Esophagus (tissue), 2 donors: ENCODE measurements around the gene ARHGAP24. TPM values are rescaled to one million over a fixed set of nuclear protein-coding genes. Genes with fewer than 3 reads are reported as not detected.

ENCODE experiments used
- H3K27ac ChIP-seq, 2 donors: one replicate each; pipeline ENCODE4 v1.5.1; 2013; ENCODE audit warnings: low read depth in 2 of 2, mild to moderate bottlenecking in 2 of 2, inconsistent platforms in 1 of 2, low read length in 1 of 2, moderate library complexity in 1 of 2
- H3K27me3 ChIP-seq, 2 donors: one replicate each; pipeline ENCODE4 v1.6.1; 2013; ENCODE audit warnings: low read length in 2 of 2, control low read depth in 1 of 2, mild to moderate bottlenecking in 1 of 2; ENCODE audit not compliant: insufficient read depth in 2 of 2, control insufficient read depth in 1 of 2
- H3K36me3 ChIP-seq, 2 donors: one replicate each; pipeline ENCODE4 v1.6.1; 2013; ENCODE audit warnings: low read length in 1 of 2; ENCODE audit not compliant: control insufficient read depth in 2 of 2, insufficient read depth in 2 of 2
- H3K4me1 ChIP-seq, 2 donors: one replicate each; pipeline ENCODE4 v1.6.1; 2013; ENCODE audit warnings: low read length in 1 of 2; ENCODE audit not compliant: control insufficient read depth in 2 of 2, insufficient read depth in 2 of 2
- H3K4me3 ChIP-seq, 2 donors: one replicate each; pipeline ENCODE4 v1.5.1; 2013; ENCODE audit warnings: low read length in 2 of 2, mild to moderate bottlenecking in 2 of 2, low read depth in 1 of 2, moderate library complexity in 1 of 2
- H3K9me3 ChIP-seq, 2 donors: one replicate each; pipeline ENCODE4 v1.6.1; 2013; ENCODE audit warnings: mild to moderate bottlenecking in 2 of 2, low read depth in 1 of 2, low read length in 1 of 2, moderate library complexity in 1 of 2; ENCODE audit not compliant: control insufficient read depth in 2 of 2, insufficient read depth in 1 of 2
- WGBS, 2 donors: extraction: QIAGEN DNeasy Blood & Tissue Kit; methylation state at CpG; one replicate each; pipeline ENCODE4 v1.1.7; 2013; 5-methylcytosine and 5-hydroxymethylcytosine counted together
- polyA plus RNA-seq, 2 donors: library from polyadenylated mRNA; stranded (reverse); fragments of 200-250 nt; gene quantifications; one replicate each; pipeline ENCODE4 v1.2.3, GENCODE V29; 2013
- donor health status: healthy with polysubstance abuse.
- donor health status: Bipolar disorder and iron deficiency.

Gene ARHGAP24
- polyA plus RNA-seq, 2 donors = 2.0 to 2.8 TPM

- 83 to 92% methylated on average over 2 of the region's 2 CpGs for WGBS, 2 donors
- no peaks in the 10 kb centered on the region for H3K9me3 ChIP-seq
- H3K36me3 ChIP-seq = no peaks in the 10 kb centered on the region
- H3K27ac ChIP-seq = no peak overlapping the region
- H3K27me3 ChIP-seq = no peaks in the 10 kb centered on the region
- H3K4me1 ChIP-seq = no peaks in the 10 kb centered on the region
- H3K4me3 ChIP-seq = no peak overlapping the region
These were observed 294.1 kb downstream of the ARHGAP24 start for GRCh38 chr4:85769009-85769408.

GRCh38 chr4:85772470-85772869 is 297.5 kb downstream of the ARHGAP24 start:
- Histone ChIP-seq H3K4me1 (no peaks in the 10 kb centered on the region), H3K27me3 (no peaks in the 10 kb centered on the region), H3K36me3 (no peaks in the 10 kb centered on the region), H3K4me3 (no peak overlapping the region), H3K9me3 (no peaks in the 10 kb centered on the region), H3K27ac (no peak overlapping the region)
- WGBS, 2 donors = 37 to 59% methylated on average over 1 of the region's 1 CpG

- Histone ChIP-seq H3K36me3 (no peaks in the 10 kb centered on the region), H3K9me3 (no peaks in the 10 kb centered on the region), H3K27me3 (no peaks in the 10 kb centered on the region), H3K4me1 (no peaks in the 10 kb centered on the region), H3K27ac (no peak overlapping the region), H3K4me3 (no peak overlapping the region)
- 69 to 81% methylated on average over 1 of the region's 1 CpG for WGBS, 2 donors
These were observed 298.4 kb downstream of the ARHGAP24 start for GRCh38 chr4:85773372-85773771.

- no peaks in the 10 kb centered on the region for H3K9me3 ChIP-seq
- no peak overlapping the region for H3K4me3 ChIP-seq
- WGBS, 2 donors = 57 to 67% methylated on average over 1 of the region's 1 CpG
- no peaks in the 10 kb centered on the region for H3K36me3 ChIP-seq
- H3K27ac ChIP-seq = no peak overlapping the region
- H3K27me3 ChIP-seq = no peaks in the 10 kb centered on the region
- H3K4me1 ChIP-seq = no peaks in the 10 kb centered on the region
These were observed 299.1 kb downstream of the ARHGAP24 start for GRCh38 chr4:85774000-85774399.

- no peaks in the 10 kb centered on the region for H3K9me3 ChIP-seq
- H3K27ac ChIP-seq = no peak overlapping the region
- no peaks in the 10 kb centered on the region for H3K27me3 ChIP-seq
- no peaks in the 10 kb centered on the region for H3K4me1 ChIP-seq
- 50 to 51% methylated on average over 3 of the region's 3 CpGs for WGBS, 2 donors
- H3K36me3 ChIP-seq = no peaks in the 10 kb centered on the region
- no peak overlapping the region for H3K4me3 ChIP-seq
These were observed 299.5 kb downstream of the ARHGAP24 start for GRCh38 chr4:85774489-85774888.

GRCh38 chr4:85776096-85776495 is 301.1 kb downstream of the ARHGAP24 start:
- 77% methylated on average over 2 of the region's 2 CpGs for WGBS, 2 donors
- Histone ChIP-seq H3K27me3 (no peaks in the 10 kb centered on the region), H3K9me3 (no peaks in the 10 kb centered on the region), H3K4me3 (no peak overlapping the region), H3K36me3 (no peaks in the 10 kb centered on the region), H3K4me1 (no peaks in the 10 kb centered on the region), H3K27ac (no peak overlapping the region)

- Histone ChIP-seq H3K4me1 (no peaks in the 10 kb centered on the region), H3K36me3 (no peaks in the 10 kb centered on the region), H3K27me3 (no peaks in the 10 kb centered on the region), H3K27ac (no peak overlapping the region), H3K9me3 (no peaks in the 10 kb centered on the region), H3K4me3 (no peak overlapping the region)
- WGBS, 2 donors = 70 to 81% methylated on average over 1 of the region's 1 CpG
These were observed 301.6 kb downstream of the ARHGAP24 start for GRCh38 chr4:85776579-85776978.

GRCh38 chr4:85777908-85778631 is 303.1 kb downstream of the ARHGAP24 start:
- H3K27me3 ChIP-seq = no peaks in the 10 kb centered on the region
- no peak overlapping the region for H3K27ac ChIP-seq
- H3K9me3 ChIP-seq = no peaks in the 10 kb centered on the region
- no peaks in the 10 kb centered on the region for H3K4me1 ChIP-seq
- WGBS, 2 donors = 49 to 64% methylated on average over 3 of the region's 3 CpGs
- H3K36me3 ChIP-seq = no peaks in the 10 kb centered on the region
- H3K4me3 ChIP-seq = no peak overlapping the region

GRCh38 chr4:85778632-85779131 is 303.7 kb downstream of the ARHGAP24 start:
- WGBS, 2 donors = 47 to 56% methylated on average over 3 of the region's 3 CpGs
- H3K4me3 ChIP-seq = peak overlapping the region in 1 of 2 donors; percentile 31
- no peaks in the 10 kb centered on the region for H3K4me1 ChIP-seq

GRCh38 chr4:85779165-85779564 is 304.2 kb downstream of the ARHGAP24 start:
- Histone ChIP-seq H3K4me1 (no peaks in the 10 kb centered on the region), H3K4me3 (peak overlapping the region in 1 of 2 donors; percentile 31), H3K27me3 (no peaks in the 10 kb centered on the region), H3K36me3 (no peaks in the 10 kb centered on the region), H3K27ac (no peak overlapping the region), H3K9me3 (no peaks in the 10 kb centered on the region)

More at GRCh38 chr4:85778632-85779131, 303.7 kb downstream of the ARHGAP24 start:
- Histone ChIP-seq H3K27me3 (no peaks in the 10 kb centered on the region), H3K9me3 (no peaks in the 10 kb centered on the region), H3K27ac (no peak overlapping the region), H3K36me3 (no peaks in the 10 kb centered on the region)
